ENCODE measurements around the gene RNU7-1. TPM values are rescaled to one million over a fixed set of nuclear protein-coding genes. Genes with fewer than 3 reads are reported as not detected.

Gene RNU7-1
- total and polyA plus RNA-seq, 9 of the 15 experiments (the other 6 are each of a cell fraction or from before 2014, with no cell fraction given) = not detected

GRCh38 chr12:6960593-6961277 is 17.1 kb downstream of the RNU7-1 start (continued):
- TF ChIP-seq ZBTB40 (IDR thresholded peaks at IDR 0.05) (no peak), ZBTB40 (CRISPR knock-in tag; IDR thresholded peaks at IDR 0.05) (no peak), SRSF7 (optimal IDR thresholded peaks at IDR 0.05; ENCODE audit: low read depth, low read length) (no peak), CTCF (IDR thresholded peaks at IDR 0.05 in 2 of 3, conservative IDR thresholded peaks at IDR 0.05 in 1 of 3; ENCODE audit: insufficient read depth in 2 of 3, low read depth in 1 of 3, low read length in 3 of 3) (peak; percentile 62 to 67 (median 64); a peak in 5 of 6 replicates), HNRNPH1 (optimal IDR thresholded peaks at IDR 0.05; ENCODE audit: low read depth, low read length) (no peak), MITF (IDR thresholded peaks at IDR 0.05) (no peak)

Data from K562 (cell line).